Small intestine (tissue), 7 donors: ENCODE results near the gene CACNA2D2. TPM values are rescaled to one million over a fixed set of nuclear protein-coding genes. Genes with fewer than 3 reads are reported as not detected.
A peak's percentile ranks its signal among the peaks of the same experiment; 100 is the strongest.
"Not testable (repeated sequence)": the region's sequence is repeated elsewhere in the genome, so short reads cannot be mapped to it uniquely, and the experiment has no call there.

ENCODE experiments used
- DNase-seq, 2 donors: peaks; one replicate each; pipeline versions ENCODE4 v3.0.0 to v3.0.0-alpha.2; 2013
- FAIRE-seq: peaks from 2 replicates; lab custom pipeline; 2012; peaks lifted over from hg19 to GRCh38; lab: Jason Lieb, UNC
- H3K27ac ChIP-seq, 3 donors: one replicate each; pipeline ENCODE4 v1.5.1; 2013; ENCODE audit warnings: low read length in 2 of 3, mild to moderate bottlenecking in 2 of 3, control low read depth in 1 of 3, inconsistent platforms in 1 of 3, low read depth in 1 of 3, moderate library complexity in 1 of 3
- H3K27me3 ChIP-seq, 3 donors: one replicate each; pipeline ENCODE4 v1.6.1; 2013; ENCODE audit warnings: low read length in 3 of 3, inconsistent platforms in 1 of 3; ENCODE audit not compliant: control insufficient read depth in 3 of 3, insufficient read depth in 3 of 3
- H3K36me3 ChIP-seq, 3 donors: one replicate each; pipeline ENCODE4 v1.6.1; 2013; ENCODE audit warnings: low read length in 3 of 3, inconsistent platforms in 1 of 3, low read depth in 1 of 3, mild to moderate bottlenecking in 1 of 3, moderate library complexity in 1 of 3; ENCODE audit not compliant: control insufficient read depth in 3 of 3, insufficient read depth in 2 of 3
- H3K4me1 ChIP-seq, 3 donors: one replicate each; pipeline ENCODE4 v1.6.1; 2013; ENCODE audit warnings: low read length in 2 of 3, inconsistent platforms in 1 of 3, low read depth in 1 of 3, mild to moderate bottlenecking in 1 of 3, moderate library complexity in 1 of 3; ENCODE audit not compliant: control insufficient read depth in 3 of 3, insufficient read depth in 2 of 3
- H3K4me3 ChIP-seq, 3 donors: one replicate each; pipeline ENCODE4 v1.5.1; 2013; ENCODE audit warnings: low read length in 3 of 3, control low read depth in 1 of 3, inconsistent platforms in 1 of 3, low read depth in 1 of 3, mild to moderate bottlenecking in 1 of 3, moderate library complexity in 1 of 3
- H3K9me3 ChIP-seq, 2 donors: one replicate each; pipeline ENCODE4 v1.6.1; 2013; ENCODE audit warnings: low read depth in 1 of 2, low read length in 1 of 2; ENCODE audit not compliant: control insufficient read depth in 2 of 2, insufficient read depth in 1 of 2
- WGBS, 3 donors: extraction: QIAGEN DNeasy Blood & Tissue Kit; methylation state at CpG; one replicate each; pipeline ENCODE4 v1.1.7; 2013; 5-methylcytosine and 5-hydroxymethylcytosine counted together
- polyA plus RNA-seq, 4 donors: library from polyadenylated mRNA; stranded (reverse) in 3 of 4; unstranded in 1 of 4; fragments of 200-250 nt in 3 of 4; fragments of 120-200 nt in 1 of 4; gene quantifications; one replicate each; pipeline versions ENCODE4 v1.2.1 to v1.2.3, GENCODE V29; 2013
- donor health status: healthy with polysubstance abuse.
- donor health status: control.
- donor health status: control.
- donor health status: Bipolar disorder and iron deficiency.
- donor health status: healthy.

CACNA2D2 gene
- polyA plus RNA-seq, 4 donors: 0.22 to 5.3 (median 0.89) TPM

DNA sequence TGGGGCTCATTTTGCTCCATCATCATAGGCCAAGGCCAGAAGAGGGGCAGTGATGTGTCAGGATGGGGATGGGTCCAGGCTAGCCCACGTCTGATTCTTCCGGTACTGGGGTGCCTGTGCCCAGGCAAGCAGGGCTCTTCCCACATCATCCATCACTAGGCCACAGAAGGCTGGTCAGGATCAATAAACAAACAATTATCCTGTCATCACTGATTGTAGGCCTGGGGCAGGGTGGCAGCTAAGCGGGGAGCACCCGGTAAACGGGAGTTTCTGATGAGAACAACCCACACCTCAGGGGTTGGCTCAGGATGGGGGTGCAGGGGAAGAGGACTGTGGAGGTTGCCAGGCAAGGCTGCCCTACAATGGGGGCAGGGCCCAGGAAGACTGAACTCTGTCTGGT lies 18.1 kb upstream of the CACNA2D2 start:
- Histone ChIP-seq H3K4me3 (no peak overlapping the region), H3K4me1 (peaks cover 0 to 48% (median 0%) of the 10 kb centered on the region in 3 donors), H3K36me3 (no peaks in the 10 kb centered on the region), H3K27me3 (no peaks in the 10 kb centered on the region), H3K9me3 (no peaks in the 10 kb centered on the region), H3K27ac (no peak overlapping the region)
- FAIRE-seq (no peak), DNase-seq (no peak)
- 82 to 89% (median 86%) methylated on average over 5 of the region's 5 CpGs for WGBS, 3 donors

DNA sequence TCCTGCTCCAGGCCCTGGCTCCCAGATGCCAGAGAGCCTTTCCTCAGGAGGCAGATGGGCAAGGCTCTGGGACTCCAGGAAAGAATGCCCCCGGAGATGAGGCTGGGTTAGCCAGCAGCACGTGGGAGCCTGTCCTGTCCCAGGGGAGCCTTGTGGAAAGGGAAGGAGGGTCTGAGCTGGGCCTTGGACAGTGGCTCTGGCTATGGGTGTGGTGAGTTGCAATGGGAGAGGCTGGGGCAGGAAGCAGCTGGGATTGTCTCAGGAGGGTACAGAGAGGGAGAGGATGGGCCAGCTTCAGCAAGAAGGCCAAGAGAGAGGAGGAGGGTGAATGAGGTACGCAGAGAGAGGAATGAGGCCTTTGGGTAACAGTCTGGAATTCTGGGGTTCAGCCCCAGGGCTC lies 17.4 kb upstream of the CACNA2D2 start:
- H3K27ac ChIP-seq: no peak overlapping the region
- 65 to 87% (median 73%) methylated on average over 3 of the region's 3 CpGs for WGBS, 3 donors
- no peak for FAIRE-seq
- no peaks in the 10 kb centered on the region for H3K9me3 ChIP-seq
- DNase-seq: no peak
- H3K27me3 ChIP-seq: no peaks in the 10 kb centered on the region
- H3K4me1 ChIP-seq: peaks cover 0 to 48% (median 0%) of the 10 kb centered on the region in 3 donors
- no peaks in the 10 kb centered on the region for H3K36me3 ChIP-seq
- H3K4me3 ChIP-seq: no peak overlapping the region

DNA sequence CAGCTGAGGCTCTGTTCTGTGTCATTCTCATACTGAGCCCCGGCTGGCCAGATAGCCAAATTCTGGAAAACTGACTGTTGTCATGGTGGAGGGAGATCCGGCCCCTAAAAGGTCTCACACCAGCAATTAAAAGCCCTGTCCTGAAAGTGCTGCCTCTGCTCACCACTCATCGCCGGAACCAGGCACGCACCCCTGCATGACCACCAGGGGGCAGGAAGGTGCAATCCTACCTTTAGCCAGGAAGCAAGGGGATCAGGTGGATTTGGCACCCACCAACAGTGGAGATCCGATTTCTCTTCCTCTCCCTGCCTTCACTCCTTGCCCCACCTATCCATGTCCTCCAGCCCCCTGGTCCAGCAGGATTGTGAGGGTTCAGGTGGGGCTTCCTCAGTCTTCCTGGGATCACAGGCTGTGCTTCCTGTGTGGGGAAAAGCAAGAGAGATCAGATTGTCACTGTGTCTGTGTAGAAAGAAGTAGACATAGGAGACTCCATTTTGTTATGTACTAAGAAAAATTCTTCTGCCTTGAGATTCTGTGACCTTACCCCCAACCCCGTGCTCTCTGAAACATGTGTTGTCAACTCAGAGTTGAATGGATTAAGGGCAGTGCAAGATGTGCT lies 16.1 kb upstream of the CACNA2D2 start:
- FAIRE-seq (no peak), DNase-seq (peak; percentile 64 to 83)
- peaks cover 0 to 48% (median 0%) of the 10 kb centered on the region in 3 donors for H3K4me1 ChIP-seq
- no peak overlapping the region for H3K27ac ChIP-seq
- no peaks in the 10 kb centered on the region for H3K27me3 ChIP-seq
- WGBS, 3 donors: 14 to 21% (median 17%) methylated on average over 7 of the region's 7 CpGs
- H3K4me3 ChIP-seq: no peak overlapping the region
- H3K9me3 ChIP-seq: no peaks in the 10 kb centered on the region
- no peaks in the 10 kb centered on the region for H3K36me3 ChIP-seq

DNA sequence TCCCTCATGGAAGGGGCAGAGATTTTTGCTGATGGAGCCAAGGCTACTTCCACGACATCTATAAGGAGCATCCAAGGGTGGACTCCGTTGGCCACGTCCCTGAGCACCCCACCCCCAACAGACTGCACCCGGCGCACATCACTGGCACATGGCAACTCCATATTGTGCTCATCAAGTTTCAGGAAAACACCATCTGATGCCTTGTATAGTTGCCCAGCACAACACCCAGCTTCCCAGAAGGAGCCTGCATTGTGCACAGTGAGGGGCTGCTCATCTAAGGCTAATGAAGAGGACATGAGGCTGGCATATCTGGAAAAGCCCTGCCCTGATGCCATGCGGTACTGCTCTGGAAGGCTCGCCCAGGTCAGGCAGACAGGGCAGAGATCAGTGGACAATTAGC lies 15.0 kb upstream of the CACNA2D2 start:
- FAIRE-seq: no peak
- H3K9me3 ChIP-seq: no peaks in the 10 kb centered on the region
- peaks cover 0 to 39% (median 0%) of the 10 kb centered on the region in 3 donors for H3K4me1 ChIP-seq
- no peaks in the 10 kb centered on the region for H3K27me3 ChIP-seq
- no peak overlapping the region for H3K4me3 ChIP-seq
- H3K27ac ChIP-seq: no peak overlapping the region
- DNase-seq: no peak
- 71 to 90% (median 86%) methylated on average over 7 of the region's 7 CpGs for WGBS, 3 donors
- H3K36me3 ChIP-seq: no peaks in the 10 kb centered on the region

DNA sequence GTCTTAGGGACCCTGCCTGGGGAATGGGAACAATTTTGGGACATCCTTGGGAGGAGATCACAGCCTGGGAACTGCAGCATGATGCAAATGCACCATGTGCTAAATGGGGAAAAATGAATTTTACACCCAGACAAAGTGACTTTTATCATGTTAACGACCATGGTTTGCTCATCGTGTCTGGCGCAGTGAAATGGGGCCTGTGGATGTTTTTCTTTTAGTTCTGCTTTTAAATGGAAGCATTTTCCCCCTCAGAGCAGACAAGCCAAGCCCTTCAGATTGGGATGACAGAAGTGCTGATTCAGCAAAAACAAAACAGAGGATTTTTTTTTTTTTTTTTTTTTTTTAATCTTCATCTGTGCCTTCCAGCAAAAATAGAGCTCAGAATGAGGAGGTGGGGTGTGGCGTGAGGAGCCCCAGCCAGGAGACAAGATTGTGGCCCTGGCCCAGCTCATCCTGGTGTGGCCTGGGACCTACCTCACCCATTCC lies 14.3 kb upstream of the CACNA2D2 start:
- Histone ChIP-seq H3K36me3 (no peaks in the 10 kb centered on the region), H3K4me3 (no peak overlapping the region), H3K4me1 (peaks cover 0 to 34% (median 0%) of the 10 kb centered on the region in 3 donors), H3K9me3 (no peaks in the 10 kb centered on the region), H3K27me3 (no peaks in the 10 kb centered on the region), H3K27ac (no peak overlapping the region)
- FAIRE-seq (no peak), DNase-seq (no peak)
- 82 to 92% (median 89%) methylated on average over 4 of the region's 4 CpGs for WGBS, 3 donors

DNA sequence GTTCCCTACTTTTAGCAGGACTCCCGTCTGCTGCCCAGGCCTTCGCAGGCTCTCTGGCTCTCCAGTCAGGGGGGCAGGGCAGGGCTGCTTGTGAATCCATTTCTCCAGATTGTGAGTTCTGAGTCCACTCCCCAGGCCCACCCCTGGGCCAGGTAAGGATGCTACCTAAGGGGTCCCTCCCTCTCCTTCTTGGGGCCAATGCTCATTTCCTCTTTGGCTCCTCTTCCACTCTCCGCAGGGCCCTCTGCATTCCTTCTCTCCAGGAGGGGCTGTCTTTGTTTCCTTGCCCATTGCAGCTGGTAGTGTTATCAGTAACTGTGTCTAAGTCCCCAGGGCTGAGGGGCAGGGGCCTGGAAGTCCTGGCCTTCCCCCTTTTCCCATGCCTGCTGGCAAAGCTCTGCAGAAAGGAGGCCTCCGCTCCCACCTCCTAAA lies 13.0 kb upstream of the CACNA2D2 start:
- H3K4me3 ChIP-seq: peak overlapping the region in 1 of 3 donors; percentile 13
- no peak for FAIRE-seq

DNA sequence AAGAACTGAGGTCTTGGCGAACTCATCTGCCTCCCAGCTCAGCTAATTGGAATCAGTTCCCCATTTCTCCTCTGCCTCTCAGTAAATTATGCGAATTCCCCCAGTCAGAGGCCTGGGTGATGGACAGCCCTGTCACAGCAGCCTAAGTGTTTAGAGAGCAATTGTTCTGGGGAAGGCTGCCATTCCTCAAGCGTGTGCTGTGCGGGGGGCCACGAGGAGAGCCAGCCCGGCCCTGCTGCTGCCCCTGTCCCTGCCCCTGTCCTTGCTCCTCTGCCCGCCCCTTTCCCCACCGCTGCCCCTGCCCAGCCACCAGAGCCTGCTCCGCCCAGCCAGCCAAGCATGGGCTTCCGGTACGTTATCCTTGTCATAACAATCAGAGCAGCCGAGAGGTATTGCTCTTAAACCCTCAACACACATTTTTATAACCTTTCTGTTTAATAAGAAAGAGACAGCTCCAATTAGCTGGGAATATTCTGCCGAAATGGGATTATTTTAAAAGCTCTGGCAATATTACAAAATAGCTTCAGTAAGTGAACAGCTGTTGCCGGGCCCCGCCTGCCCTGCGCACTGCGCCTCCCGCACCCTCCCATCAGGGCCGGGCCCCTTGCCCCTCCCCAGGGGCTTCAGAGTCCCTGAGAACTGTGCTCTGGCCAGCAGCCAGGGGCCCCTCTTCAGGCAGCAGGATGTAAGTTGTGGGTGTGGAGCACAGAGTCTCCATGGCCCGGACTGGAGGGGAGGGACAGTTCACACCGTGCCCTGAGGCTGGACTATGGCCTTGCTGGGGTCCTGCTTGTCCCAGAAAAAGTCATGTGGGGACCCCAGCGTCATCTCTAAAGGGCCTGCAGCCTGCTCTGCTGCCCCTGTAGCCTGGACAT lies 12.4 kb upstream of the CACNA2D2 start:
- peak in 1 of 2 donors; percentile 96 for DNase-seq
- 11 to 16% (median 12%) methylated on average over 21 to 22 of the region's 22 CpGs for WGBS, 3 donors
- Histone ChIP-seq H3K9me3 (no peaks in the 10 kb centered on the region), H3K4me3 (peak overlapping the region in 1 of 3 donors; percentile 13), H3K27ac (peak overlapping the region in 1 of 3 donors; percentile 81), H3K4me1 (peaks cover 0 to 32% (median 0%) of the 10 kb centered on the region in 3 donors), H3K36me3 (no peaks in the 10 kb centered on the region), H3K27me3 (no peaks in the 10 kb centered on the region)
- FAIRE-seq: no peak

More for the DNA sequence above, 13.0 kb upstream of the CACNA2D2 start:
- peak overlapping the region in 1 of 3 donors; percentile 81 for H3K27ac ChIP-seq
- H3K9me3 ChIP-seq: no peaks in the 10 kb centered on the region
- H3K27me3 ChIP-seq: no peaks in the 10 kb centered on the region
- peaks cover 0 to 32% (median 0%) of the 10 kb centered on the region in 3 donors for H3K4me1 ChIP-seq
- 77 to 88% (median 83%) methylated on average over 4 of the region's 4 CpGs for WGBS, 3 donors
- DNase-seq: no peak
- no peaks in the 10 kb centered on the region for H3K36me3 ChIP-seq

DNA sequence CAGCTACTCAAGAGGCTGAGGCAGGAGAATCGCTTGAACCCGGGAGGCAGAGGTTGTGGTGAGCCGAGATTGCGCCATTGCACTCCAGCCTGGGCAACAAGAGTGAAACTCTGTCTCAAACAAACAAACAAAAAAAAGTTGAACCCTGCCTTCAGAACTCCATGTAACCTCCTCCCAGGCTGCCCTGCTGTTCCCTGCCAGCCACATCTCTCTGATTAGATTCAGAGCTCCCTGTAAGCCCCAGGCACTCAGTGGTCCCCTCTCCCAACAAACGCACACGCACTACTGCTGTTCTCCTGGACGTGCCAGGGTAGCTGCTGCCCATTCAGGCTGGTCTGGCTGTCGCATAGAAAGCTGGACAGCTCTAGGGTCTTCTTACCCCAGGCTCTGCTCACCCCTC lies 9.5 kb upstream of the CACNA2D2 start:
- FAIRE-seq: not testable (repeated sequence)
- WGBS, 3 donors: 81 to 88% (median 84%) methylated on average over 8 of the region's 8 CpGs

More for the DNA sequence above, 9.5 kb upstream of the CACNA2D2 start:
- not testable (repeated sequence) for H3K4me3 ChIP-seq, H3K36me3 ChIP-seq, H3K9me3 ChIP-seq, H3K27me3 ChIP-seq, DNase-seq, H3K27ac ChIP-seq
- H3K4me1 ChIP-seq: peaks cover 0 to 32% (median 0%) of the 10 kb centered on the region in 3 donors
